BJ (cell line): ENCODE measurements around the gene SORCS2. TPM values are rescaled to one million over a fixed set of nuclear protein-coding genes. Genes with fewer than 3 reads are reported as not detected.

Experiments used
- CTCF ChIA-PET: fragments of 350-600 bp; formaldehyde crosslinking; extraction: SDS; loops from one replicate; lab custom pipeline; 2021; ENCODE audit warnings: antibody characterized with exemption, inconsistent platforms; lab: Yijun Ruan, JAX
- POLR2A ChIA-PET: fragments of 300-600 bp; sonication (Branson Sonifier 250); formaldehyde crosslinking; extraction: SDS; loops from one replicate; lab custom pipeline; 2021; ENCODE audit warnings: antibody characterized with exemption; lab: Charles Lee
- DNase-seq: peaks from one replicate; pipeline ENCODE4 v3.0.0-alpha.2; 2011; ENCODE audit warnings: low read depth
- H3K27me3 ChIP-seq: 2 replicates; pipeline ENCODE4 v1.6.0; 2011; ENCODE audit warnings: low read length; ENCODE audit not compliant: control insufficient read depth, insufficient read depth
- H3K36me3 ChIP-seq: 2 replicates; pipeline ENCODE4 v1.5.1; 2011; ENCODE audit warnings: low read length; ENCODE audit not compliant: control insufficient read depth, insufficient read depth
- H3K4me3 ChIP-seq: 2 replicates; pipeline ENCODE4 v1.5.1; 2011; ENCODE audit warnings: low read depth, mild to moderate bottlenecking, control low read depth, low read length
- CTCF ChIP-seq: IDR thresholded peaks from 2 replicates; pipeline ENCODE4 v1.5.1; 2011; ENCODE audit warnings: low read depth, mild to moderate bottlenecking, control low read depth, inconsistent platforms, low read length, moderate library complexity; ENCODE audit not compliant: insufficient read depth
- polyA plus RNA-seq: library from polyadenylated mRNA; depleted of rRNA; stranded (reverse); fragments of >200 nt; gene quantifications from 2 replicates; pipeline ENCODE4 v1.2.3, GENCODE V29; 2011

SORCS2 gene
- polyA plus RNA-seq, 1 experiment: 0.63 TPM

- Histone ChIP-seq H3K36me3 (no peaks in the 10 kb centered on the region), H3K4me3 (no peak overlapping the region), H3K27me3 (peaks cover 7% of the 10 kb centered on the region)
- TF ChIP-seq CTCF: no peak
- DNase-seq: no peak
- ChIA-PET POLR2A (no interaction called here), CTCF (interaction anchor here (1.0 kb wide), 1 partner anchor 60 kb away, joined by 4 read pairs; no protein-coding TSS in a partner anchor)
Measured at GRCh38 chr4:7396186-7396910, 204.0 kb downstream of the SORCS2 start.

GRCh38 chr4:7397206-7398103 lies 205.1 kb downstream of the SORCS2 start:
- CTCF ChIA-PET: interaction anchor here (1.0 kb wide), 1 partner anchor 61 kb away, joined by 4 read pairs; no protein-coding TSS in a partner anchor
- DNase-seq: no peak

GRCh38 chr4:7398104-7398423 lies 205.7 kb downstream of the SORCS2 start:
- Histone ChIP-seq H3K4me3 (no peak overlapping the region), H3K36me3 (no peaks in the 10 kb centered on the region), H3K27me3 (peaks cover 6% of the 10 kb centered on the region)
- TF ChIP-seq CTCF: no peak
- CTCF ChIA-PET: no interaction called here
- no peak for DNase-seq
- POLR2A ChIA-PET: no interaction called here

More at GRCh38 chr4:7397206-7398103, 205.1 kb downstream of the SORCS2 start:
- peaks cover 7% of the 10 kb centered on the region for H3K27me3 ChIP-seq
- H3K36me3 ChIP-seq: no peaks in the 10 kb centered on the region
- POLR2A ChIA-PET: no interaction called here
- H3K4me3 ChIP-seq: no peak overlapping the region
- no peak for TF ChIP-seq CTCF

- H3K36me3 ChIP-seq: no peaks in the 10 kb centered on the region
- H3K27me3 ChIP-seq: peaks cover 7% of the 10 kb centered on the region
- no peak overlapping the region for H3K4me3 ChIP-seq
- DNase-seq: no peak
- POLR2A ChIA-PET: no interaction called here
- CTCF ChIA-PET: no interaction called here
- no peak for TF ChIP-seq CTCF
Measured at GRCh38 chr4:7398788-7399439, 206.6 kb downstream of the SORCS2 start.
